HepG2 (cell line): ENCODE data around the gene RAB36. TPM values are rescaled to one million over a fixed set of nuclear protein-coding genes. Genes with fewer than 3 reads are reported as not detected.

ENCODE experiments used
- ARNT ChIP-seq: fragments of 450-650 bp; IDR thresholded peaks from 2 replicates; pipeline ENCODE4 v1.6.1; 2017
- ATAD3A ChIP-seq: sonication (generic); formaldehyde crosslinking; IDR thresholded peaks from 2 replicates; pipeline ENCODE4 v1.4.0; 2020; ENCODE audit warnings: missing genetic modification reagents
- CEBPB ChIP-seq: IDR thresholded peaks from 2 replicates; pipeline ENCODE4 v1.6.1; 2011; ENCODE audit warnings: low read depth, low read length, improper control_type of control experiment, borderline replicate concordance
- CENPBD1 ChIP-seq: sonication (generic); formaldehyde crosslinking; IDR thresholded peaks from 2 replicates; pipeline ENCODE4 v1.8.0; 2022; ENCODE audit warnings: missing genetic modification reagents, low read depth, mild to moderate bottlenecking, borderline replicate concordance
- DNMT3B ChIP-seq: conservative IDR thresholded peaks from 2 replicates; pipeline ENCODE4 v1.6.1; 2016; ENCODE audit warnings: missing biosample characterization, control low read depth
- FOXO1 ChIP-seq: sonication (generic); formaldehyde crosslinking; IDR thresholded peaks from 2 replicates; pipeline ENCODE4 v1.4.0; 2020; ENCODE audit warnings: missing genetic modification reagents
- GPN1 ChIP-seq: sonication (generic); formaldehyde crosslinking; IDR thresholded peaks from 2 replicates; pipeline ENCODE4 v1.5.1; 2020; ENCODE audit warnings: missing genetic modification reagents, borderline replicate concordance
- ISL2 ChIP-seq: sonication (generic); formaldehyde crosslinking; IDR thresholded peaks from 2 replicates; pipeline ENCODE4 v1.5.0; 2020; ENCODE audit warnings: missing genetic modification reagents
- NONO ChIP-seq, 2 experiments: fragments of 450-650 bp in 1 of 2; sonication (generic) in 1 of 2; formaldehyde crosslinking in 1 of 2; IDR thresholded peaks in 1 of 2; conservative IDR thresholded peaks in 1 of 2; 2 replicates each; pipeline versions ENCODE4 v1.6.1 to v1.8.0; 2017 to 2022; ENCODE audit warnings: mild to moderate bottlenecking in 1 of 2, missing genetic modification reagents in 1 of 2, moderate library complexity in 1 of 2
- RBFOX2 ChIP-seq: fragments of 200-400 bp; formaldehyde crosslinking; IDR thresholded peaks from 2 replicates; pipeline ENCODE4 v1.6.1; 2017; ENCODE audit warnings: low read depth, mild to moderate bottlenecking, low read length
- SKI ChIP-seq: fragments of 450-650 bp; IDR thresholded peaks from one replicate; pipeline ENCODE4 v1.6.1; 2018; ENCODE audit warnings: mild to moderate bottlenecking; ENCODE audit not compliant: partially characterized antibody
- SMAD1 ChIP-seq: sonication (generic); formaldehyde crosslinking; IDR thresholded peaks from 2 replicates; pipeline ENCODE4 v1.4.0; 2020; ENCODE audit warnings: missing genetic modification reagents, low read depth, mild to moderate bottlenecking, borderline replicate concordance
- SRSF1 ChIP-seq: fragments of 200-400 bp; formaldehyde crosslinking; optimal IDR thresholded peaks from 2 replicates; pipeline ENCODE3; 2017; ENCODE audit warnings: mild to moderate bottlenecking, low read depth, low read length, moderate library complexity
- STAG1 ChIP-seq: sonication (generic); formaldehyde crosslinking; IDR thresholded peaks from 2 replicates; pipeline ENCODE4 v1.4.0; 2020; ENCODE audit warnings: missing genetic modification reagents
- YY1 ChIP-seq: IDR thresholded peaks from 2 replicates; pipeline ENCODE4 v1.6.1; 2011; ENCODE audit warnings: low read length, low read depth, moderate library complexity, mild to moderate bottlenecking; ENCODE audit not compliant: insufficient read depth, insufficient replicate concordance
- ZBTB26 ChIP-seq: IDR thresholded peaks from 2 replicates; pipeline ENCODE4 v1.6.1; 2016; ENCODE audit warnings: missing compliant biosample characterization, missing genetic modification reagents, borderline replicate concordance
- ZFP62 ChIP-seq: sonication (generic); formaldehyde crosslinking; IDR thresholded peaks from 2 replicates; pipeline ENCODE4 v1.4.0; 2020; ENCODE audit warnings: missing genetic modification reagents
- ZMYM4 ChIP-seq: sonication (generic); formaldehyde crosslinking; IDR thresholded peaks from 2 replicates; pipeline ENCODE4 v1.8.1; 2023; ENCODE audit warnings: mild to moderate bottlenecking, missing genetic modification reagents
- ZNF251 ChIP-seq: sonication (generic); formaldehyde crosslinking; IDR thresholded peaks from 2 replicates; pipeline ENCODE4 v1.9.0; 2021; ENCODE audit warnings: mild to moderate bottlenecking, missing genetic modification reagents
- ZNF598 ChIP-seq: sonication (generic); formaldehyde crosslinking; IDR thresholded peaks from 2 replicates; pipeline ENCODE4 v1.5.1; 2020; ENCODE audit warnings: mild to moderate bottlenecking, missing genetic modification reagents, borderline replicate concordance
- ZSCAN25 ChIP-seq: sonication (generic); formaldehyde crosslinking; IDR thresholded peaks from 2 replicates; pipeline ENCODE4 v1.8.0; 2022; ENCODE audit warnings: mild to moderate bottlenecking, missing genetic modification reagents
- polyA plus RNA-seq, 8 experiments: library from polyadenylated mRNA; depleted of rRNA in 3 of 8; stranded (reverse) in 7 of 8; unstranded in 1 of 8; fragments of >200 nt; fragmentation: Illumina TruSeq in 4 of 8; extraction: Trizol in 4 of 8; gene quantifications; 2 replicates each; pipeline versions ENCODE4 v1.2.1 to v1.2.3, GENCODE V29; 2011 to 2016; ENCODE audit warnings: low read depth in 4 of 8, missing spikeins in 1 of 8, mixed read lengths in 1 of 8; ENCODE audit not compliant: insufficient read depth in 1 of 8
- total RNA-seq, 5 experiments: library from RNA; depleted of rRNA; stranded (reverse); fragments of >200 nt; fragmentation: Illumina TruSeq; extraction: Trizol; gene quantifications; 2 replicates each; pipeline ENCODE4 v1.2.3, GENCODE V29; 2016; ENCODE audit warnings: low read depth in 1 of 5
- TF ChIP-seq, protein P1 (sequence below): IDR thresholded peaks from 2 replicates; pipeline ENCODE4 v1.6.1; 2016; ENCODE audit warnings: mild to moderate bottlenecking, missing biosample characterization, missing genetic modification reagents
- TF ChIP-seq, protein P2 (sequence below): sonication (generic); formaldehyde crosslinking; IDR thresholded peaks from 2 replicates; pipeline ENCODE4 v1.4.0; 2020; ENCODE audit warnings: missing genetic modification reagents

RAB36 gene
- total and polyA plus RNA-seq, 2 of the 13 experiments (the other 11 are each of a cell fraction or from before 2014, with no cell fraction given): 0.24 to 0.86 TPM

- TF ChIP-seq NONO (IDR thresholded peaks at IDR 0.05) (no peak), NONO (CRISPR knock-in tag; conservative IDR thresholded peaks at IDR 0.05) (no peak), ISL2 (peak; percentile 23; the same call in 1 of the 2 replicates), SRSF1 (no peak), ZSCAN25 (CRISPR knock-in tag) (no peak), ZMYM4 (CRISPR knock-in tag) (no peak), DNMT3B (CRISPR knock-in tag) (no peak), CENPBD1 (no peak), ZBTB26 (CRISPR knock-in tag) (no peak), ZNF598 (CRISPR knock-in tag) (0 out of 2 replicates have a peak, but pooled peaks have one; percentile 46), ZFP62 (no peak), SKI (no peak), GPN1 (CRISPR knock-in tag) (no peak), STAG1 (CRISPR knock-in tag) (peak; percentile 97), ZNF251 (no peak), SMAD1 (CRISPR knock-in tag) (no peak), ATAD3A (CRISPR knock-in tag) (no peak), ARNT (no peak), CEBPB (peak; percentile 3; the same call in 1 of the 2 replicates), RBFOX2 (no peak), YY1 (peak; percentile 50), FOXO1 (CRISPR knock-in tag) (no peak)
- TF ChIP-seq, protein P1, sequence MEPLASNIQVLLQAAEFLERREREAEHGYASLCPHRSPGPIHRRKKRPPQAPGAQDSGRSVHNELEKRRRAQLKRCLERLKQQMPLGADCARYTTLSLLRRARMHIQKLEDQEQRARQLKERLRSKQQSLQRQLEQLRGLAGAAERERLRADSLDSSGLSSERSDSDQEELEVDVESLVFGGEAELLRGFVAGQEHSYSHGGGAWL (CRISPR knock-in tag): no peak
- TF ChIP-seq, protein P2, sequence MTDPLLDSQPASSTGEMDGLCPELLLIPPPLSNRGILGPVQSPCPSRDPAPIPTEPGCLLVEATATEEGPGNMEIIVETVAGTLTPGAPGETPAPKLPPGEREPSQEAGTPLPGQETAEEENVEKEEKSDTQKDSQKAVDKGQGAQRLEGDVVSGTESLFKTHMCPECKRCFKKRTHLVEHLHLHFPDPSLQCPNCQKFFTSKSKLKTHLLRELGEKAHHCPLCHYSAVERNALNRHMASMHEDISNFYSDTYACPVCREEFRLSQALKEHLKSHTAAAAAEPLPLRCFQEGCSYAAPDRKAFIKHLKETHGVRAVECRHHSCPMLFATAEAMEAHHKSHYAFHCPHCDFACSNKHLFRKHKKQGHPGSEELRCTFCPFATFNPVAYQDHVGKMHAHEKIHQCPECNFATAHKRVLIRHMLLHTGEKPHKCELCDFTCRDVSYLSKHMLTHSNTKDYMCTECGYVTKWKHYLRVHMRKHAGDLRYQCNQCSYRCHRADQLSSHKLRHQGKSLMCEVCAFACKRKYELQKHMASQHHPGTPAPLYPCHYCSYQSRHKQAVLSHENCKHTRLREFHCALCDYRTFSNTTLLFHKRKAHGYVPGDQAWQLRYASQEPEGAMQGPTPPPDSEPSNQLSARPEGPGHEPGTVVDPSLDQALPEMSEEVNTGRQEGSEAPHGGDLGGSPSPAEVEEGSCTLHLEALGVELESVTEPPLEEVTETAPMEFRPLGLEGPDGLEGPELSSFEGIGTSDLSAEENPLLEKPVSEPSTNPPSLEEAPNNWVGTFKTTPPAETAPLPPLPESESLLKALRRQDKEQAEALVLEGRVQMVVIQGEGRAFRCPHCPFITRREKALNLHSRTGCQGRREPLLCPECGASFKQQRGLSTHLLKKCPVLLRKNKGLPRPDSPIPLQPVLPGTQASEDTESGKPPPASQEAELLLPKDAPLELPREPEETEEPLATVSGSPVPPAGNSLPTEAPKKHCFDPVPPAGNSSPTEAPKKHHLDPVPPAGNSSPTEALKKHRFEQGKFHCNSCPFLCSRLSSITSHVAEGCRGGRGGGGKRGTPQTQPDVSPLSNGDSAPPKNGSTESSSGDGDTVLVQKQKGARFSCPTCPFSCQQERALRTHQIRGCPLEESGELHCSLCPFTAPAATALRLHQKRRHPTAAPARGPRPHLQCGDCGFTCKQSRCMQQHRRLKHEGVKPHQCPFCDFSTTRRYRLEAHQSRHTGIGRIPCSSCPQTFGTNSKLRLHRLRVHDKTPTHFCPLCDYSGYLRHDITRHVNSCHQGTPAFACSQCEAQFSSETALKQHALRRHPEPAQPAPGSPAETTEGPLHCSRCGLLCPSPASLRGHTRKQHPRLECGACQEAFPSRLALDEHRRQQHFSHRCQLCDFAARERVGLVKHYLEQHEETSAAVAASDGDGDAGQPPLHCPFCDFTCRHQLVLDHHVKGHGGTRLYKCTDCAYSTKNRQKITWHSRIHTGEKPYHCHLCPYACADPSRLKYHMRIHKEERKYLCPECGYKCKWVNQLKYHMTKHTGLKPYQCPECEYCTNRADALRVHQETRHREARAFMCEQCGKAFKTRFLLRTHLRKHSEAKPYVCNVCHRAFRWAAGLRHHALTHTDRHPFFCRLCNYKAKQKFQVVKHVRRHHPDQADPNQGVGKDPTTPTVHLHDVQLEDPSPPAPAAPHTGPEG: no peak
Measured at GRCh38 chr22:23178512-23179254, 33.4 kb downstream of the RAB36 start (continued).
